ENCODE data around the gene EEF2KMT.

- TF ChIP-seq POLR2A (IDR thresholded peaks at IDR 0.05) (no peak), CTCF (IDR thresholded peaks at IDR 0.05) (no peak), POLR2AphosphoS5 (IDR thresholded peaks at IDR 0.05) (no peak)
Measured at GRCh38 chr16:5070431-5071186, 27.0 kb downstream of the EEF2KMT start.
